H1 (cell line): ENCODE data around the gene CPXM1. TPM values are rescaled to one million over a fixed set of nuclear protein-coding genes. Genes with fewer than 3 reads are reported as not detected.

Experiments
- CTCF ChIA-PET: fragments of 300-600 bp; sonication (Branson Sonifier 250); formaldehyde crosslinking; loops from one replicate; lab custom pipeline; 2021; ENCODE audit not compliant: partially characterized antibody; lab: Charles Lee
- POLR2A ChIA-PET: fragments of 300-600 bp; sonication (Branson Sonifier 250); formaldehyde crosslinking; loops from one replicate; lab custom pipeline; 2021; ENCODE audit warnings: inconsistent platforms; ENCODE audit not compliant: partially characterized antibody; lab: Charles Lee
- DNase-seq, 2 experiments: peaks; one replicate each; pipeline versions ENCODE4 v3.0.0 to v3.0.0-alpha.2; 2010 to 2022; ENCODE audit warnings: low spot score in 2 of 2, low read depth in 1 of 2, mixed read lengths in 1 of 2
- FAIRE-seq: peaks from 2 replicates; lab custom pipeline; 2011; peaks lifted over from hg19 to GRCh38; lab: Jason Lieb, UNC
- H2AFZ ChIP-seq: 2 replicates; pipeline ENCODE4 v1.8.1; 2012; ENCODE audit warnings: low read length, inconsistent platforms
- H2AK5ac ChIP-seq: 2 replicates; pipeline ENCODE4 v1.6.1; 2013; ENCODE audit warnings: low read depth, low read length
- H2BK120ac ChIP-seq: replicated peaks from 2 replicates; pipeline ENCODE3; 2013; ENCODE audit warnings: low read depth, low read length, inconsistent platforms
- H2BK12ac ChIP-seq: 2 replicates; pipeline ENCODE4 v1.6.1; 2013; ENCODE audit warnings: low read depth, low read length
- H2BK15ac ChIP-seq: 2 replicates; pipeline ENCODE4 v1.6.1; 2013; ENCODE audit warnings: low read length
- H2BK20ac ChIP-seq: 2 replicates; pipeline ENCODE4 v1.6.1; 2013; ENCODE audit warnings: low read length
- H2BK5ac ChIP-seq: 2 replicates; pipeline ENCODE4 v1.6.1; 2013; ENCODE audit warnings: low read depth, low read length
- H3K14ac ChIP-seq: 2 replicates; pipeline ENCODE4 v1.6.1; 2013; ENCODE audit warnings: inconsistent platforms; ENCODE audit not compliant: insufficient read length
- H3K18ac ChIP-seq: 2 replicates; pipeline ENCODE4 v1.6.1; 2013; ENCODE audit warnings: low read length; ENCODE audit errors: extremely low read depth
- H3K23ac ChIP-seq: 2 replicates; pipeline ENCODE4 v1.6.1; 2013; ENCODE audit warnings: inconsistent platforms; ENCODE audit not compliant: insufficient read length
- H3K23me2 ChIP-seq: 2 replicates; pipeline ENCODE4 v1.6.1; 2013; ENCODE audit warnings: low read depth, low read length
- H3K27ac ChIP-seq: 2 replicates; pipeline ENCODE4 v1.6.1; 2011; ENCODE audit warnings: low read depth, low read length, inconsistent platforms
- H3K27me3 ChIP-seq, 4 experiments: replicated peaks in 1 of 4; 1 replicate in 1 of 4; 2 replicates in 3 of 4; pipeline versions ENCODE4 v1.6.1 to v1.8.1; 2011 to 2013; ENCODE audit warnings: low read length in 3 of 4, mild to moderate bottlenecking in 3 of 4, inconsistent platforms in 2 of 4, mixed read lengths in 2 of 4, moderate library complexity in 1 of 4; ENCODE audit not compliant: control insufficient read depth in 3 of 4, insufficient read depth in 3 of 4; ENCODE audit errors: extremely low read depth in 1 of 4
- H3K36me3 ChIP-seq, 4 experiments: 2 replicates each; pipeline versions ENCODE4 v1.6.1 to v1.8.1; 2011 to 2013; ENCODE audit warnings: mild to moderate bottlenecking in 4 of 4, low read length in 3 of 4, moderate library complexity in 2 of 4, control low read depth in 1 of 4, inconsistent platforms in 1 of 4; ENCODE audit not compliant: insufficient read depth in 4 of 4, control insufficient read depth in 2 of 4
- H3K4ac ChIP-seq: replicated peaks from 2 replicates; pipeline ENCODE3; 2013; ENCODE audit warnings: low read length, low read depth, mixed read lengths, inconsistent platforms; ENCODE audit not compliant: insufficient read length
- H3K4me1 ChIP-seq, 4 experiments: replicated peaks in 1 of 4; 1 replicate in 1 of 4; 2 replicates in 3 of 4; pipeline versions ENCODE4 v1.6.1 to v1.8.1; 2011 to 2013; ENCODE audit warnings: low read length in 3 of 4, inconsistent platforms in 2 of 4, mixed read lengths in 1 of 4; ENCODE audit not compliant: insufficient read depth in 4 of 4, control insufficient read depth in 3 of 4
- H3K4me2 ChIP-seq, 2 experiments: 2 replicates each; pipeline versions ENCODE4 v1.6.1 to v1.8.1; 2011 to 2013; ENCODE audit warnings: low read depth in 2 of 2, low read length in 2 of 2, control low read depth in 1 of 2, inconsistent platforms in 1 of 2, mild to moderate bottlenecking in 1 of 2; ENCODE audit not compliant: insufficient read depth in 1 of 2
- H3K4me3 ChIP-seq, 4 experiments: fragments of 200-600, 300-600 bp in 1 of 4; sonication (generic), shearing (Covaris generic), sonication (Bioruptor Twin) in 1 of 4; 2 replicates each; pipeline versions ENCODE4 v1.5.1 to v1.8.1; 2011 to 2016; ENCODE audit warnings: low read length in 4 of 4, low read depth in 3 of 4, control low read depth in 2 of 4, inconsistent platforms in 2 of 4, mild to moderate bottlenecking in 2 of 4, mixed read lengths in 1 of 4, moderate library complexity in 1 of 4; ENCODE audit not compliant: insufficient read depth in 2 of 4; ENCODE audit errors: extremely low read depth in 1 of 4
- H3K56ac ChIP-seq: replicated peaks from 2 replicates; pipeline ENCODE3; 2013; ENCODE audit warnings: low read depth, mild to moderate bottlenecking, mixed read lengths, low read length, inconsistent platforms; ENCODE audit not compliant: insufficient read length
- H3K79me1 ChIP-seq: 2 replicates; pipeline ENCODE4 v1.6.1; 2013; ENCODE audit warnings: low read depth, low read length, control low read depth
- H3K79me2 ChIP-seq, 2 experiments: 2 replicates each; pipeline versions ENCODE4 v1.6.1 to v1.8.1; 2012 to 2013; ENCODE audit warnings: low read length in 2 of 2, mild to moderate bottlenecking in 2 of 2, inconsistent platforms in 1 of 2; ENCODE audit not compliant: insufficient read depth in 2 of 2, control insufficient read depth in 1 of 2
- H3K9ac ChIP-seq, 4 experiments: replicated peaks in 1 of 4; 1 replicate in 1 of 4; 2 replicates in 3 of 4; pipeline versions ENCODE4 v1.6.1 to v1.8.1; 2011 to 2013; ENCODE audit warnings: low read depth in 3 of 4, low read length in 3 of 4, control low read depth in 2 of 4, mild to moderate bottlenecking in 2 of 4, moderate library complexity in 2 of 4, inconsistent platforms in 1 of 4; ENCODE audit errors: extremely low read depth in 1 of 4
- H3K9me3 ChIP-seq, 2 experiments: 2 replicates each; pipeline versions ENCODE4 v1.6.1 to v1.8.1; 2012 to 2013; ENCODE audit warnings: mild to moderate bottlenecking in 2 of 2, moderate library complexity in 2 of 2, control low read depth in 1 of 2, inconsistent platforms in 1 of 2, low read depth in 1 of 2, low read length in 1 of 2, mixed read lengths in 1 of 2; ENCODE audit not compliant: insufficient read depth in 2 of 2
- H4K20me1 ChIP-seq, 2 experiments: replicated peaks in 1 of 2; 2 replicates each; pipeline versions ENCODE3 to v1.8.1; 2011 to 2013; ENCODE audit warnings: inconsistent platforms in 2 of 2, low read length in 2 of 2, mild to moderate bottlenecking in 1 of 2; ENCODE audit not compliant: insufficient read depth in 2 of 2, control insufficient read depth in 1 of 2
- H4K5ac ChIP-seq: 2 replicates; pipeline ENCODE4 v1.6.1; 2013; ENCODE audit warnings: low read length, low read depth, mixed read lengths, inconsistent platforms; ENCODE audit not compliant: insufficient read length
- H4K8ac ChIP-seq: 2 replicates; pipeline ENCODE4 v1.8.0; 2013; ENCODE audit warnings: mild to moderate bottlenecking, moderate library complexity, low read length, inconsistent platforms; ENCODE audit not compliant: insufficient read depth; ENCODE audit errors: extremely low read depth
- H4K91ac ChIP-seq: replicated peaks from 2 replicates; pipeline ENCODE3; 2013; ENCODE audit warnings: low read length, mixed read lengths, inconsistent platforms; ENCODE audit not compliant: insufficient read length
- CBX8 ChIP-seq: fragments of 300-800, 300-1000 bp; sonication (generic); IDR thresholded peaks from 2 replicates; pipeline ENCODE4 v1.7.1; 2016; ENCODE audit warnings: low read depth, low read length, borderline replicate concordance
- CHD1 ChIP-seq: IDR thresholded peaks from 2 replicates; pipeline ENCODE4 v1.6.1; 2012; ENCODE audit warnings: low read depth, low read length, improper control_type of control experiment
- CHD2 ChIP-seq: IDR thresholded peaks from 2 replicates; pipeline ENCODE4 v1.6.1; 2012; ENCODE audit warnings: low read length, improper control_type of control experiment
- PHF8 ChIP-seq: fragments of 200-600 bp; sonication (generic); conservative IDR thresholded peaks from 2 replicates; pipeline ENCODE4 v1.7.1; 2012; ENCODE audit warnings: low read depth, mild to moderate bottlenecking, inconsistent platforms, low read length, moderate library complexity
- RNF2 ChIP-seq: fragments of 200-900, 300-1000 bp; sonication (generic); IDR thresholded peaks from 2 replicates; pipeline ENCODE4 v1.7.1; 2016; ENCODE audit warnings: borderline replicate concordance, low read depth, mild to moderate bottlenecking, antibody characterized with exemption, low read length; ENCODE audit not compliant: poor library complexity, severe bottlenecking; ENCODE audit errors: missing control alignments
- SP4 ChIP-seq: IDR thresholded peaks from 2 replicates; pipeline ENCODE4 v1.6.1; 2012; ENCODE audit warnings: low read length, inconsistent platforms
- TAF1 ChIP-seq: IDR thresholded peaks from 2 replicates; pipeline ENCODE4 v1.6.1; 2011; ENCODE audit warnings: mild to moderate bottlenecking, low read depth, low read length
- ZNF274 ChIP-seq: IDR thresholded peaks from 2 replicates; pipeline ENCODE4 v1.7.0; 2012; ENCODE audit warnings: low read length, borderline replicate concordance; ENCODE audit errors: extremely low read depth
- WGBS, 2 experiments: shearing (Covaris generic) in 1 of 2; methylation state at CpG; one replicate each; pipeline versions ENCODE4 v1.1.6 to v1.1.7; 2013 to 2015; ENCODE audit warnings: low lambda C conversion rate in 2 of 2, mixed read lengths in 2 of 2, inconsistent platforms in 1 of 2, low coverage in 1 of 2, missing lambda C conversion rate in 1 of 2; ENCODE audit not compliant: insufficient replicate concordance in 2 of 2, insufficient coverage in 1 of 2, insufficient read length in 1 of 2; ENCODE audit errors: extremely low coverage in 1 of 2, missing lambda C conversion rate in 1 of 2; 5-methylcytosine and 5-hydroxymethylcytosine counted together
- polyA plus RNA-seq, 7 experiments: library from polyadenylated mRNA; depleted of rRNA in 3 of 7; stranded (reverse) in 5 of 7; unstranded in 2 of 7; fragments of >200 nt in 5 of 7; fragments of 200-250 nt in 2 of 7; gene quantifications; 1 replicate in 5 of 7; 2 replicates in 1 of 7; 4 replicates in 1 of 7; pipeline versions ENCODE4 v1.2.1 to v1.2.3, GENCODE V29; 2011 to 2013; ENCODE audit warnings: missing spikeins in 2 of 7, mixed read lengths in 2 of 7
- total RNA-seq: library from RNA; stranded (reverse); fragmentation: NEBNext Ultra II Directional; extraction: Animal tissue kit (Norgen Biotek cat#: 25700); gene quantifications from 2 replicates; pipeline ENCODE4 v1.2.1, GENCODE V29; 2021

CPXM1 gene
- total and polyA plus RNA-seq, 2 of the 8 experiments (the other 6 are each of a cell fraction or from before 2014, with no cell fraction given) = 31.3 to 81.9 TPM

DNA sequence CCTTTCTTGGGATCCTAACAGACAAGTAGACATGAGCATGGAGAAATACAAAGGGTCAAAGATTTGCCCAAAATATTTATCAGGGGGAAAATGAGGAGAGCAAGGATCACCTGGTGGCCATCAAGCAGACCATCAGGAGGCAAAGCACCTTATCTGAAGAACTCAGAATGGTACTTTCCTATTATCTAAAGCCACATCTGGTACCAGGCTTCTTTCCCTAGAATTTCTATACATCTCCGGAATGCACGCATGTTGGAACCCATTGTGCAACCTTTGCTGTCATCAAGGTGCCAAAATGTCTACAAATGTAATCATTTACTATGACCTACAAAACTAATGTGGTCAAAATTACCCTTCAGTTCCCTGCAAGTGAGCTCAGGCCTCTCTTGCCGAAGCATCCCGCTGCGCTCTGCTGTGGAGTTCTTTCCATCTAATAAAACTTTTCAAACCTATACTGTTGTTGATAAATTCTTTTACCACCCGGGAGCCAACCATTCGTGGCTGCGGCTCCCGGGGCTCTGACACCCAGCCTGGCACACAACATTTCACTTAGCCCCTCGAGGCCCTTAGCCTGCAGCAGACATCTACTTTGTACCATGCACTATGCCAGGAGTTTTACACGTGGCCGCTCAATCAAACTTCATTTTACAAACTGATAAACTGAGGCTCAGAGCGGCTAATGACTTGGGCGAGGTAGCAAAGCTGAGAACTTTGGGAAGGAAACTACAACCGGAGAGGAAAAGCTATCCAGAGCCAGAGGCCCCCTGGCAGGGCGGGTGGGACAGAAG is 3.8 kb upstream of the CPXM1 start:
- peak overlapping the region in 3 of 4 experiments; percentile 21 to 52 (median 28); a peak in 3 of 8 replicates for H3K4me3 ChIP-seq
- no peak overlapping the region for H3K18ac ChIP-seq
- CTCF ChIA-PET = interaction anchor here (1.1 to 1.5 kb wide), 2 partner anchors 12 to 23 kb away, joined by 3 read pairs; partner anchors contain the start of gene TMEM239
- H4K91ac ChIP-seq = no peak overlapping the region
- H3K79me1 ChIP-seq = no peaks in the 10 kb centered on the region; the same call in 1 of the 2 replicates
- H3K23ac ChIP-seq = no peak overlapping the region
- no peak overlapping the region for H2BK15ac ChIP-seq
- TF ChIP-seq CHD1 = no peak
- TF ChIP-seq ZNF274 = no peak
- no peak for TF ChIP-seq TAF1
- TF ChIP-seq RNF2 = no peak
- TF ChIP-seq SP4 = no peak
- TF ChIP-seq CBX8 = no peak
- TF ChIP-seq PHF8 = no peak
- no peak for TF ChIP-seq CHD2
- TF ChIP-seq, all 59 proteins: peak for 0
- H4K5ac ChIP-seq = no peak overlapping the region
- H3K79me2 ChIP-seq = no peaks in the 10 kb centered on the region
- no peak overlapping the region for H3K56ac ChIP-seq
- H3K4me1 ChIP-seq = peaks cover 0 to 26% (median 14%) of the 10 kb centered on the region in 4 experiments; a peak in 6 of 7 replicates
- no peak overlapping the region for H3K9ac ChIP-seq
- peak overlapping the region; percentile 78 to 79; a peak in 3 of 4 replicates for H3K4me2 ChIP-seq
- no peak overlapping the region for H3K27ac ChIP-seq
- 47% methylated on average over 14 of the region's 16 CpGs; no CpG with 5 or more reads in 1 of the 2 experiments for WGBS, 2 experiments
- H3K9me3 ChIP-seq = no peaks in the 10 kb centered on the region
- no peak overlapping the region for H2BK120ac ChIP-seq
- DNase-seq (no peak), FAIRE-seq (no peak)
- H2BK5ac ChIP-seq = no peak overlapping the region
- H3K4ac ChIP-seq = no peak overlapping the region
- no peak overlapping the region for H2AK5ac ChIP-seq
- POLR2A ChIA-PET = interaction anchor here (1.9 kb wide), 1 partner anchor 148 kb away, joined by 6 read pairs; no protein-coding TSS in a partner anchor
- peaks cover 0 to 4% of the 10 kb centered on the region in 2 experiments for H4K20me1 ChIP-seq
- no peak overlapping the region for H2BK20ac ChIP-seq
- no peak overlapping the region for H3K14ac ChIP-seq
- peaks cover 17% of the 10 kb centered on the region for H3K23me2 ChIP-seq
- peaks cover 41 to 71% (median 66%) of the 10 kb centered on the region in 4 experiments for H3K27me3 ChIP-seq
- no peak overlapping the region; the same call in 1 of the 2 replicates for H4K8ac ChIP-seq
- no peaks in the 10 kb centered on the region for H3K36me3 ChIP-seq
- H2AFZ ChIP-seq = no peak overlapping the region
- H2BK12ac ChIP-seq = no peak overlapping the region
